Measurements from ENCODE around the gene REEP6. TPM values are rescaled to one million over a fixed set of nuclear protein-coding genes. Genes with fewer than 3 reads are reported as not detected.

REEP6 gene
- total and polyA plus RNA-seq, 2 of the 8 experiments (the other 6 are each of a cell fraction or from before 2014, with no cell fraction given), result 12.6 to 20.7 TPM

DNA sequence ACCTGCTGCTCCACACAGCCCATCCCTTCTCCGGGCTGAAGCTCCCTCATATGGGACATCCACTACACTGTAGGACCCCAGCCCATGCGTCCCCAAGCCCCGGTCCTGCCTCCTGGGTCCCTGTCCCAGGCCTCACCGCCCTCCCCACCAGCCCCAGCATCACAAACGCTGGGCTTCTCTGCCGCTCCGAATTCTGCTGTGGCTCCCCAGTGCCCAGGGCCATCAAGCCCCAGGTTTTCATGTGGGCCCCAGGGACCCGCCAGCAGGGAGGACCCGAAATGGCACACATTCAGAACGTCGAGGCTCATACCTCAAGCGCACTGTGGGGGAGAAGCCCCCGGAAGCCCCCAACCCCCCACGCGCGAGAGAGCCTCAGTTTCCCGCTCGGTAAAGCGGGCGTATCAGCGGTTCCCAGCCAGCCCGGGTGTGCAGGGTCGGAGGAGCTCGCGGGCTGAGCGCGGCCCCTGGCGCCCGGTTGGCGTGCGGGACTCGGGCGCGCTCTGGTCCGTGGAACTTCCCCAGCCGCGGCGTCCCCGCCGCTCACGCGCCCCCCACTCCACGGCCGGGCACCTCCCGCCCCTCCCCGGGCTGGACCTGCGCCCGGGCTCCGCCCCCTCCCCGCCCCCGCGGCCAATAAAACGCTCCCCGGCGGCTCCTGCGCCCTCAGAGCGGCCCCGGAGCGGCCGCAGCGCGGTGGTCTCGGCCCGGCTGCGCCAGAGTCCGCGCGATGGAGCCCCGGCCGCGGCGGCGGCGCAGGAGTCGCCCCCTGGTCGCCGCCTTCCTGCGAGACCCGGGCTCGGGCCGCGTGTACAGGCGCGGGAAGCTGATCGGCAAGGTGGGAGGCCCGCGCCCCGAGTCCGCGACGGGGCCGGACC, 32.7 kb downstream of the REEP6 start, which contains the start of gene PLK5 (continued):
- TF ChIP-seq PHF8 (conservative IDR thresholded peaks at IDR 0.05; ENCODE audit: low read depth, low read length), result peak; percentile 38; the same call in 1 of the 2 replicates
- peak; percentile 52 for TF ChIP-seq TAF7 (optimal IDR thresholded peaks at IDR 0.05; ENCODE audit: borderline replicate concordance, low read depth, low read length)
- TF ChIP-seq SIRT6 (IDR thresholded peaks at IDR 0.05; ENCODE audit: low read length), result no peak
- TF ChIP-seq JUN (IDR thresholded peaks at IDR 0.05; ENCODE audit: low read depth, low read length), result no peak
- no peak for TF ChIP-seq CBX8 (IDR thresholded peaks at IDR 0.05; ENCODE audit: borderline replicate concordance, low read depth, low read length)
- no peak for TF ChIP-seq CTBP2 (IDR thresholded peaks at IDR 0.05; ENCODE audit: borderline replicate concordance, insufficient read depth, insufficient read length, low read length)
- TF ChIP-seq SP4 (IDR thresholded peaks at IDR 0.05; ENCODE audit: low read length), result no peak
- TF ChIP-seq KDM1A (IDR thresholded peaks at IDR 0.05; ENCODE audit: borderline replicate concordance, low read length), result peak; percentile 85; the same call in 1 of the 2 replicates
- TF ChIP-seq BACH1 (IDR thresholded peaks at IDR 0.05; ENCODE audit: low read length), result 0 out of 2 replicates have a peak, but pooled peaks have one; percentile 14
- no peak for TF ChIP-seq EP300 (IDR thresholded peaks at IDR 0.05; ENCODE audit: borderline replicate concordance in 1 of 2, low read depth in 2 of 2, low read length in 2 of 2)
- no peak for TF ChIP-seq ASH2L (IDR thresholded peaks at IDR 0.05; ENCODE audit: low read length)
- peak; percentile 13 for TF ChIP-seq EZH2 (IDR thresholded peaks at IDR 0.05; ENCODE audit: low read depth, low read length, severe bottlenecking)
- no peak for TF ChIP-seq HDAC6 (IDR thresholded peaks at IDR 0.05; ENCODE audit: low read depth, low read length)
- TF ChIP-seq TEAD4 (IDR thresholded peaks at IDR 0.05; ENCODE audit: low read depth, low read length), result no peak
- TF ChIP-seq, protein P1, sequence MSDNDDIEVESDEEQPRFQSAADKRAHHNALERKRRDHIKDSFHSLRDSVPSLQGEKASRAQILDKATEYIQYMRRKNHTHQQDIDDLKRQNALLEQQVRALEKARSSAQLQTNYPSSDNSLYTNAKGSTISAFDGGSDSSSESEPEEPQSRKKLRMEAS (IDR thresholded peaks at IDR 0.05), result no peak
- peak in 1 of 2 experiments; percentile 79; a peak in 2 of 3 replicates for TF ChIP-seq POLR2A (IDR thresholded peaks at IDR 0.05; ENCODE audit: control extremely low read depth in 1 of 2, low read depth in 2 of 2, low read length in 2 of 2)

Data from H1 (cell line).